H1 (cell line): ENCODE results near the gene GPR42. TPM values are rescaled to one million over a fixed set of nuclear protein-coding genes. Genes with fewer than 3 reads are reported as not detected.

Experiments used
- ASH2L ChIP-seq: fragments of 200-600, 300-600 bp; sonication (generic); IDR thresholded peaks from one replicate; pipeline ENCODE4 v1.7.1; 2017; ENCODE audit warnings: low read length
- CEBPB ChIP-seq: IDR thresholded peaks from 2 replicates; pipeline ENCODE4 v1.6.1; 2012; ENCODE audit warnings: low read depth, low read length
- RNF2 ChIP-seq: fragments of 200-900, 300-1000 bp; sonication (generic); IDR thresholded peaks from 2 replicates; pipeline ENCODE4 v1.7.1; 2016; ENCODE audit warnings: borderline replicate concordance, low read depth, mild to moderate bottlenecking, antibody characterized with exemption, low read length; ENCODE audit not compliant: poor library complexity, severe bottlenecking; ENCODE audit errors: missing control alignments
- RXRA ChIP-seq: IDR thresholded peaks from 2 replicates; pipeline ENCODE4 v1.6.1; 2011; ENCODE audit warnings: low read depth, mild to moderate bottlenecking, low read length, moderate library complexity; ENCODE audit not compliant: insufficient read depth
- polyA plus RNA-seq, 7 experiments: library from polyadenylated mRNA; depleted of rRNA in 3 of 7; stranded (reverse) in 5 of 7; unstranded in 2 of 7; fragments of >200 nt in 5 of 7; fragments of 200-250 nt in 2 of 7; gene quantifications; 1 replicate in 5 of 7; 2 replicates in 1 of 7; 4 replicates in 1 of 7; pipeline versions ENCODE4 v1.2.1 to v1.2.3, GENCODE V29; 2011 to 2013; ENCODE audit warnings: missing spikeins in 2 of 7, mixed read lengths in 2 of 7
- total RNA-seq: library from RNA; stranded (reverse); fragmentation: NEBNext Ultra II Directional; extraction: Animal tissue kit (Norgen Biotek cat#: 25700); gene quantifications from 2 replicates; pipeline ENCODE4 v1.2.1, GENCODE V29; 2021

Gene GPR42
- total and polyA plus RNA-seq, 2 of the 8 experiments (the other 6 are each of a cell fraction or from before 2014, with no cell fraction given): not detected

DNA sequence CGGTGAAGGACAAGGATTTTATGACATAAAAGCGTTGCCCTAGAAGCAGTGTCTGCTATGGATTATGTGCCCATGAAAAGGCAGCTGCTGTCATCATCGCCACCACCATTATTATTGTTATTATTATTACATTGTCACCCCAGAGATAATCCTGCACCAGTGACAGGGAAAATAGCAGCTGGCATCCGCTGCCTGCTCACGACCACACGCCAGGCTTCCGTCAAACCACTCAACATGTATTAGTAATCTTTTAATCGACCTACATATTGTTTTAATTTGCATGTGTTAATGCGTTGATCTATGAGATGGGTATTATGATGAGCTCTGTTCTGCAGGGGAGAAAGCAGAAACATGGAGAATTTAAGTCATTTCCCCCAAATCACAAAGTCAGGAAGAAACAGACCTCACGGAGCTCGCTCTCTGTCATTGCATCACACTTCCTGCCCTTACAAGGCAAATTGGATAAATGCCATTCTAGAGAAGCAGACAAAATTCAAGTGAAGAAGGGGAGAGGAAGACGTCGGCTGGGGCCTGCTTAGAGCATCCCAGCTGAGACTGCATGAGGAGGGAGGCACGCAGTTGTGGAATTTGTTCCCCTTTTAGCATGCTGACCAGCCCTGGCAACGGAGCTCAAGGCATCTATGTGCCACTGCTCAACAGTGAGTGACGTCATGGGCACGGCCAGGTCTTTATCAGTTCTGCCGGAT is 12.8 kb upstream of the GPR42 start, which contains the start of gene FFAR3 (continued):
- TF ChIP-seq RNF2: no peak
- no peak for TF ChIP-seq CEBPB
- no peak for TF ChIP-seq RXRA
- TF ChIP-seq ASH2L: no peak
